ENCODE results near the gene SF3B2.
"Not testable (repeated sequence)": the region's sequence is repeated elsewhere in the genome, so short reads cannot be mapped to it uniquely, and the experiment has no call there.

The SF3B2 gene

GRCh38 chr11:66016793-66017177 lies 35.4 kb upstream of the SF3B2 start:
- no peak for DNase-seq

GRCh38 chr11:66017321-66017720 lies 34.8 kb upstream of the SF3B2 start:
- no peak for DNase-seq

- DNase-seq: no peak
These were observed 32.0 kb upstream of the SF3B2 start for GRCh38 chr11:66020212-66020611.

GRCh38 chr11:66020618-66021357 lies 31.4 kb upstream of the SF3B2 start:
- no peak for DNase-seq

GRCh38 chr11:66022401-66023185 lies 29.6 kb upstream of the SF3B2 start:
- DNase-seq: peak; percentile 66

- DNase-seq: not testable (repeated sequence)
These were observed 29.1 kb upstream of the SF3B2 start for GRCh38 chr11:66023186-66023440.

GRCh38 chr11:66026017-66026529 lies 26.1 kb upstream of the SF3B2 start, which contains the start of gene CATSPER1:
Gene CATSPER1, minus strand, starts transcription at chr11:66026479. Its CDS starts 100 bp downstream, at chr11:66026379.
- DNase-seq: no peak

GRCh38 chr11:66032957-66033735 lies 19.0 kb upstream of the SF3B2 start:
- DNase-seq: no peak

- no peak for DNase-seq
These were observed 16.4 kb upstream of the SF3B2 start for GRCh38 chr11:66035653-66036333.

GRCh38 chr11:66036334-66036710 lies 15.8 kb upstream of the SF3B2 start:
- DNase-seq: no peak

GRCh38 chr11:66037327-66037726 lies 14.8 kb upstream of the SF3B2 start:
- no peak for DNase-seq

- DNase-seq: no peak
These were observed 12.4 kb upstream of the SF3B2 start for GRCh38 chr11:66039765-66040164.

GRCh38 chr11:66042227-66042995 lies 9.8 kb upstream of the SF3B2 start:
- DNase-seq: no peak

- no peak for DNase-seq
These were observed 8.9 kb upstream of the SF3B2 start for GRCh38 chr11:66042996-66043906.

- DNase-seq: no peak
These were observed 7.4 kb upstream of the SF3B2 start for GRCh38 chr11:66044757-66045156.

GRCh38 chr11:66045177-66045639 lies 7.0 kb upstream of the SF3B2 start:
- peak; percentile 77 for DNase-seq

- no peak for DNase-seq
These were observed 5.3 kb upstream of the SF3B2 start for GRCh38 chr11:66046901-66047300.

- no peak for DNase-seq
These were observed 4.4 kb upstream of the SF3B2 start for GRCh38 chr11:66047541-66048365.

GRCh38 chr11:66048547-66049323 lies 3.4 kb upstream of the SF3B2 start, which contains the start of gene GAL3ST3:
Gene GAL3ST3, minus strand, starts transcription at chr11:66049161. Its CDS starts 3,746 bp downstream, at chr11:66045415.
- DNase-seq: no peak
